ENCODE data around the gene LARP4B.

Gene LARP4B

GRCh38 chr10:955820-956217 lies 24.3 kb upstream of the LARP4B start:
- DNase-seq = no peak

- DNase-seq = no peak
Measured at GRCh38 chr10:955127-955819, 23.8 kb upstream of the LARP4B start.

- no peak for DNase-seq
Measured at GRCh38 chr10:954396-954795, 22.9 kb upstream of the LARP4B start.

GRCh38 chr10:953836-954235 lies 22.3 kb upstream of the LARP4B start:
- no peak for DNase-seq

- no peak for DNase-seq
Measured at GRCh38 chr10:949446-949845, 17.9 kb upstream of the LARP4B start.

- DNase-seq = no peak
Measured at GRCh38 chr10:948347-948746, 16.8 kb upstream of the LARP4B start.

- DNase-seq = no peak
Measured at GRCh38 chr10:947881-948280, 16.4 kb upstream of the LARP4B start.

GRCh38 chr10:947051-947450 lies 15.5 kb upstream of the LARP4B start:
- DNase-seq = no peak

- no peak for DNase-seq
Measured at GRCh38 chr10:945778-946177, 14.3 kb upstream of the LARP4B start.

GRCh38 chr10:944034-944831 lies 12.7 kb upstream of the LARP4B start:
- no peak for DNase-seq

GRCh38 chr10:943334-944033 lies 12.0 kb upstream of the LARP4B start:
- DNase-seq = no peak

GRCh38 chr10:938941-939678 lies 7.6 kb upstream of the LARP4B start:
- peak; percentile 52 for DNase-seq

- peak; percentile 55 for DNase-seq
Measured at GRCh38 chr10:934746-935406, 3.4 kb upstream of the LARP4B start.

GRCh38 chr10:934165-934564 lies 2.7 kb upstream of the LARP4B start:
- peak; percentile 17 for DNase-seq

GRCh38 chr10:932589-932988 lies 1.1 kb upstream of the LARP4B start:
- DNase-seq = peak; percentile 54

- peak; percentile 79 for DNase-seq
Measured at GRCh38 chr10:930625-931325, 730 bp downstream of the LARP4B start.

- DNase-seq = peak; percentile 37
Measured at GRCh38 chr10:929960-930624, 1.4 kb downstream of the LARP4B start.

GRCh38 chr10:927131-927530 lies 4.4 kb downstream of the LARP4B start:
- DNase-seq = no peak

- peak; percentile 42 for DNase-seq
Measured at GRCh38 chr10:926075-926698, 5.3 kb downstream of the LARP4B start.

- DNase-seq = no peak
Measured at GRCh38 chr10:924524-924859, 7.0 kb downstream of the LARP4B start.

All from islet precursor cell (in vitro differentiated cells).